Stimulated activated CD4-positive, alpha-beta T cell treated with anti-CD3 and anti-CD28 coated beads, Interleukin-12 subunit alpha, Interleukin-12 subunit beta, amount 100 ng/mL, for 4 hours (primary cell): Measurements from ENCODE around the gene C22orf39.

Experiments
- DNase-seq: peaks from one replicate; pipeline ENCODE4 v3.0.0-alpha.2; 2020

C22orf39 gene

GRCh38 chr22:19476023-19476422, 28.5 kb upstream of the C22orf39 start:
- no peak for DNase-seq

- DNase-seq, result no peak
These were observed 26.1 kb upstream of the C22orf39 start for GRCh38 chr22:19473578-19473977.

GRCh38 chr22:19472233-19472632, 24.7 kb upstream of the C22orf39 start:
- DNase-seq, result no peak

- no peak for DNase-seq
These were observed 24.1 kb upstream of the C22orf39 start for GRCh38 chr22:19471572-19471971.

- no peak for DNase-seq
These were observed 22.5 kb upstream of the C22orf39 start for GRCh38 chr22:19470010-19470409.

GRCh38 chr22:19469421-19469820, 21.9 kb upstream of the C22orf39 start:
- no peak for DNase-seq

GRCh38 chr22:19467912-19468311, 20.4 kb upstream of the C22orf39 start:
- DNase-seq, result no peak

GRCh38 chr22:19466848-19467752, 19.6 kb upstream of the C22orf39 start:
- DNase-seq, result no peak

GRCh38 chr22:19466126-19466716, 18.7 kb upstream of the C22orf39 start:
- DNase-seq, result no peak

GRCh38 chr22:19464975-19465374, 17.5 kb upstream of the C22orf39 start:
- no peak for DNase-seq

- DNase-seq, result no peak
These were observed 17.0 kb upstream of the C22orf39 start for GRCh38 chr22:19464546-19464945.

- no peak for DNase-seq
These were observed 16.3 kb upstream of the C22orf39 start for GRCh38 chr22:19463491-19464469.

GRCh38 chr22:19463008-19463407, 15.5 kb upstream of the C22orf39 start:
- no peak for DNase-seq

- no peak for DNase-seq
These were observed 14.0 kb upstream of the C22orf39 start for GRCh38 chr22:19461506-19461905.

GRCh38 chr22:19460036-19460435, 12.5 kb upstream of the C22orf39 start:
- DNase-seq, result no peak

- no peak for DNase-seq
These were observed 10.4 kb upstream of the C22orf39 start for GRCh38 chr22:19457828-19458428.

- no peak for DNase-seq
These were observed 9.0 kb upstream of the C22orf39 start for GRCh38 chr22:19456541-19456940.

- DNase-seq, result no peak
These were observed 8.3 kb upstream of the C22orf39 start for GRCh38 chr22:19455585-19456370.

- DNase-seq, result no peak
These were observed 7.5 kb upstream of the C22orf39 start for GRCh38 chr22:19455033-19455432.

GRCh38 chr22:19454156-19454555, 6.6 kb upstream of the C22orf39 start:
- no peak for DNase-seq

- no peak for DNase-seq
These were observed 6.2 kb upstream of the C22orf39 start for GRCh38 chr22:19453718-19454117.

GRCh38 chr22:19451570-19451969, 4.1 kb upstream of the C22orf39 start:
- no peak for DNase-seq
